Activated effector memory CD4-positive, alpha-beta T cell treated with Interleukin-2 at 50 U/mL for 16 hours (primary cell): ENCODE measurements around the gene BCAS3.

ENCODE experiments used
- DNase-seq: peaks from one replicate; pipeline ENCODE4 v3.0.0-alpha.2; 2020

Gene BCAS3

DNA sequence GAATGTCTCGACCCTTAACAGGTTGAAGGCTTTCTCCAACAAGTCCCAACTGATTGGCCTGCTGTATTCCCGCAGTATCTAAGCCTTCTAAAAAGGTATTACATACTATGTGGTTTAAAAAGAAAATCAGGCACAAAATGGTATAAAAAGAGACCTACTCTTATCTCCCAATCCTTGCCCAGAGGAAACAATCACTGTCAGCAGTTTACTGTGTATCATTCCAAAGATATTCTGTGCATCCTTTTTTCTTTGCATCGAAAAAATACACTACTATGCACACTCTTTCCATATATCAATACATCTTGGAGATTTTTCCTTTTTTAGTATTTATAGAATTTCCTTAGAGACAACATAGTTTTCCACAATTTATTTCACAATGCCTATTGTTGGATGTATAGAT, 603.2 kb downstream of the BCAS3 start:
- no peak for DNase-seq

DNA sequence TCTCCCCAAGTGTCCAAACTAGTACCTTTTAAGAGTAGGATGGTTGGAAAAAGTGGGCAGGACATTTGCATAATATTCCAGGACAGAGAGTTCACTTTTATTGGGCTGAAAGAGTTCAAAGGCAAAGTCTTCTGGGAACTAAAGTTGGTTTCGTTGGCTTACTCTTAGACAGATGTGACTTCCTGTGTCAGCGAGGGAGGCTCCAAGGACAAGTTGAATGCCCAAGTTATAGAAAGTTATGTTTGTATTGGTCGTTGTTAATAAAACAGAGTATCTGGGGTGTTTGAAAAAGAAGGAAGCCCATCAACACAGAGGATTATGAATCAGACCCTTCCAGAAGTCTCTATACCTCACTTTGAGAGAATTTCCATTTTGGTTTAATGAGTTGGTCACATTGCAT, 604.7 kb downstream of the BCAS3 start:
- DNase-seq = no peak

DNA sequence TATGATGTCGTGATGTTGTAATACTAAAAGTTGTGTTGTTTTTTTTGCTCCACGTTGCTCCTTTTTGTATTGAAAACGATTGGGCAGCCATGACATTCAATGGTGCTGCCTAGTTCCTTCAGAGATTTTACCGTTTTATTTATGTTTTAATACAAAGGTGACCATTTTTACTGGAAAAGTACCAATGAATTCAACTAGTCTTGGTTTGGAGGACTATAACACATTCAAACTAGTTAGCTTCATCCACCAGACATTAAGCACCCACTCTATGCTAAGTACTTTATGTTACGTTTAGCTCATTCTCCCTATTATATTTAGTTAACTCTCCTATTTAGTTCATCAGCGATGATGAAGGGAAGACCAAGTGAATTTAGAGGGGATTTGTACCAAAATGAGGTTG, 605.4 kb downstream of the BCAS3 start:
- no peak for DNase-seq

DNA sequence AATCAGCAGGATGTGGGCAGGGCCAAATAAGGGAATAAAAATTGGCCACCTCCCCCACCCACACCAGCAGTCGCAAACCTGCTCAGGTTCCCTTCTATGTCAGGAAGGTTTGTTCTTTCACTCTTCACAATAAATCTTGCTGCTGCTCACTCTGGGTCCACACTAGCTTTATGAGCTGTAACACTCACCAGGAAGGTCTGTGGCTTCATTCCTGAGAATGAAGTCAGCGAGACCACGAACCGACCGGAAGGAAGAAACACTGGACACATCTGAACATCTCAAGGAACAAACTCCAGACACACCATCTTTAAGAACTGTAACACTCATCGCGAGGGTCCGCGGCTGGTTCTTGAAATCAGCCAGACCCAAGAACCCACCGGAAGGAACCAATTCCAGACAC, 606.5 kb downstream of the BCAS3 start:
- DNase-seq = no peak

DNA sequence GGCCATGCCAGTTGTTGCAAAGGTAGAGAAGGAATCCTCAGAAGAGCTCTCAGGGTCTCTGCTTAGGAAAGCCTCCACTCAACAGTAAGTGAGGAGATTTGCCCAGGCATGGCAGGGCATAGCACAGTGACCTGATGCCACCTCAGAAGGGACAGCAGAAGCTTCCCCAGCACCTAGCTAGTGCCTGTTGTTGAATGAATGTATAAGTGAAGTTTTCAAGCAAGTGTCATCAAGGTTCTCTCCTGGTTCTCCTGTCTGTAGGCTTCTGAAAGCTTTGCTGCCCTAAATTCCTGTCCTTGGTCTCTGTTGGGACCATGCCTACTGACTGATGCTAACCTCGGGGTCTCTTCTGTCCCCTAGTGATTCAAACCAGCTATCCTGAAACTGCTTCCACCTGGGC, 607.1 kb downstream of the BCAS3 start:
- DNase-seq = no peak

DNA sequence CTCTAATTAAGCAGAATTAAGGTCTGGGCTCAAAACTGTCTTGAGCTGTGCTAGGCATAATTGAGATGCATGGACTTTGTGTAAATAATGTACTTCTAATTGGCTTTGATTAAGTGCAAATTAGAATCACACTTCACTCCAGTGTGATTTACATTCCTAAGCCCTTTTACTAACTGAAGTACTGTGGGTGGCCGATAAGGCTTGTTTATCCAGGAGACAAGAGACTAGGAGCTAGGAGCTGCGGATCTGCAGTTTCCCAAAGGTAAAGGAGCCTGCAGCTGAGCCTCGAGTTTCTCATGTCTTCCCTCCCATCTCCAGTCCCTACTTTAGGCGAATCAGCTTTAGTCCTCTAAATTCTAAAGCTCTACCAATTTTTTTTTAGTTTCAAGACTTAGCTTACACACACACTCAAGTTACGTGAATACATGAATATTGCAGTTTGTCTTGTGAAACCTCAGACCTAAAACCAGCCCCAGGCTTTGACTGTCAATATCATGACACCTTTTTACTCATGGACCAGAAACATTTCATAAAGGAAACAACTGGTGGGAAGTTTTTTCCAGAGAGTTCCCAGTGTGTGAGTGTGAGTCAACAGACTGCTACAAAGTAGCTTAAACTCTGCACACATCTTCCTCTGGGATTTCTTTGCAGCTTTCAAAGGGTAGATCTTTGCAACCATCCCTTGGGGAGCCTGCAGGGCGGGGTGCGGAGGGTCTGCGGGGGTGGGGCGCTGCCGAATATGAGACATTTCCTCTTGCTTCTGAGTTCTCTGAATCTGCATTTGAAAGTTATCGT, 608.1 kb downstream of the BCAS3 start:
- no peak for DNase-seq

DNA sequence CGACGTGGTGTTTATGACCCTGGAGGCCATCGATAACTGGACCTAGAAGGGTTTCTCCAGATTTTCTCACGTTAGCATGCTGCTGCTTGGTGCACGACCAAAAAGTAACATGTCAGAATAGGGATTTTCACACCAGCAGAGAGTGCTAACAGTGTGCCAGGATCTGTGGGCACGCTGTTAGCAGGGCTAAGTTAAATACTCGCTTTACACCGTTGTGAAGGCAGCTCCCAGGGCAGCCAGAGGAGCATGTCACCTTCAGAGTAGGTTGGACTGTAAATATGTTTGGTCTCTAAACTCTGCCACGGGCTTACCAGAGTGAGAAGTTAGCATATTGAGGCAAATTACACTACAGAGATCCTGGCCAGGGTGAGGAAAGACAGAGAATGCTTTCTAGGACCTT, 608.8 kb downstream of the BCAS3 start:
- no peak for DNase-seq

DNA sequence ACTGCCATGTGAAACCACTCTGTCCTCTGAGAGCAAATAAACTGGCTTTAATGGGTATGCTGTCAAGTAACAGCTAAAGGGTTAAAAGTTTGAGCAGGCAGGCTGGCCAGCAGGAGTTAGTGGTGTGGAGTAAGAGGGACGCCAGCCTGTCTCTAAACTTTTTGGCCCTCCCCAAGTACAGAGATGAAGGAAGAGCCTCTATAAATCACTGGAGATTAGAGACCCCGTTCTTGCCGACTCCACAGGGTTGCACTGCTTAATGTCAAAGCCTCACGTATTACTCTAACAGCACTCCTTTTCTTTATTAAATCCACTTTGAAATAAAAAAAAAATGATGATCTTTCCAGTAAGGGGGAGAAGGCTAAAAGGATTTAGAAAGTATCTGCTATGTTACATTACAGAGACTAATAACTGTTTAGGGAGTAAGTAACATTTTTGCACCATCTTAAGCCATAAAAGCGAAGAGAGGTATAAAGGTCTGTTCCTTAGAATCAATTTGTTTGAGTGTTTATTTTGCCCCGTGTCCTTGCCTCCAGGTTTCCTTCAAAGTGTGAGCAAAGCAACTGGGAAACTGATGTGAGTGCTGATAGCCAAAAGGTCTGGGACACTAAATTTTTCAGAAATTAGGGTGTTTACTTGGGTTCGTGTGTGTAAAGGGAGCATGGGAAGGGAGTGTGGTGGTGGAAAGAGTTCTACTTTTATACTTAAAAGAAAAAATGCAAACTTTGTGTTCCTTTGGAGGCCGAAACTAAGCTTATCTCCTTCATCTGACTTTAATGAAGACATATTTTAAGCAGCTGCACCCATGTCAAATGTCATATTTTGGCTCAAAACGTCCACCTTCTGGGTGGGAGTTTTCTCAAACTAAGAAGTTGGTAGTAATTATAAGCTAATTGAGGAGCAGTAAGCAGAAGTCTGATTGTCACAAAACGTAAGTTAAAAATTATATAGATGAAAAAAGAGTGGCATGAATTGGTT, 612.0 kb downstream of the BCAS3 start:
- DNase-seq = no peak

DNA sequence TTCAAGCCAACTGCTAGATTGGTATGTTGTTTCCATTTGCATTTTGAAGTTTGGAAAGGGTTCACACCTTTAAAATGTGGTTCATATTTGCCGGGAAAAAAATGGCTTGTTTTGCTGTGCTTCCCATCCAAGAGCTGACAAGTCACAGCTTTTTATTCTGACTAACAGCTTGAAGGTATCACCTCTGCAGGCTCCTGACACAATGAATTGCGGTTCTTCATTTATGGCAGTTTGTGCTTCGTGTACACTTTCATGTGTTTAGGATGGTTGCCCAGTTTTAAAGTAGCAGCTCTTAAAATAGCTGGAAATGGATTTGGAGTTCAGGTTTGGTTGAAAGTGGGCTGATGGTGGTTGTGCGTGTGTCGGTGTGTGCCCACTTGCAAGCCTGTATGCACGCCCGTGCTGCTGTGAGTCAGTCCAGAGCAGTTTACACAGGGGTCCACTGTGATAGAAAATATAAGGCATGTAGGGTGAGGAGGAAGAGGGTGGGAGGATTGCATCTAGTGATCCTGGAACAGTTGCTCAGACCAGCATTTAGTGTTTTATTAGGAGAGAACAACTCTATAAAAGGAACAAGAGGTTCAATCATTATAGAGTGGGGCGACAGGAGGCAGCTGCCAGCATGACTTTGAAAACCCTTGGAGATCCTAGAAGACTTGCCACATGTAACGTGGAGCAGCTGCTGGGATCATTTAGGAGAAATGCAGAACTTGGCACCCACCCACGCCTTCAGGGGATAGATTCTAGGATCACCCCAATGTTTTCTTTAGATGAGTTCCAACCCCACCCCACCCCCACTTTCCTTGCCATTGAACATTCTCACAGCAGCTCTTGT, 614.0 kb downstream of the BCAS3 start:
- DNase-seq = no peak

DNA sequence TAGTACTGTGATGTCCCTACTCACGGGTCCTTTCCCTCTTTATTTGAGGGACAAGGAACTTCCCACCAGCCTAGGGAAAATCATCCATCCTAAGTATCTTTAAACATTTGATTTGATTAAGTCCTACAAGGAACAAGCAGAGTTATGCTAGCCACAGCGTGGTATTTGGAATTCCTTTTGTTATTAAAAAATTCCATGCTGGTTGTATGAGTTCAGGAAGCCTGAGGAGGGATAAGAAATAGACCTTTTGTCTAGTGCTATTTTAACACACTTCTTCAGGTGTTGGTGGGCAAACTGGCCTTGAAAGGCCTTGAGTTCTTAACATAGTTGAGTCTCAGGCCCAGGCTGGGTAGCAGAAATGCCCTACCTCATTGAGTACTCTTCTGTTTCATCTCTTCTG, 616.6 kb downstream of the BCAS3 start:
- DNase-seq = no peak

DNA sequence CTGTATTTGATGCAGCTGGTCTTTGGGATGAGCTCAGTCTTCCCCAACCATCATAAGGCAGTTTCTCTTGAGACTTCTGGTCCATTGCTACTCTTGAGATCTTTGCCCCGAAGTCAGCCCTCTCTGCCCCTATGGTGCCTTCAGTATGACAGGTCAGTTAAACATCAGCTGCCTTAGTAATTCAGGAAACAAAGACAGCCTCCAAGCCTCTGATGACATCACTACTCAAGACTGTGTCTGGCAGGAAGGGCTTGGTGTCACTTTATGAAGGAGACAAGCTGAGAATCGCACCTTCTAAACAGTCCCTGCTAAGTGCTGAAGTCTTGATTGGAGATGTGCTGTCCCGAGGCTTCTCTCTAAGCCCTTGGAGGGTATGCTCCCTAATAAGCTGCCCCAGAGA, 617.1 kb downstream of the BCAS3 start:
- no peak for DNase-seq

DNA sequence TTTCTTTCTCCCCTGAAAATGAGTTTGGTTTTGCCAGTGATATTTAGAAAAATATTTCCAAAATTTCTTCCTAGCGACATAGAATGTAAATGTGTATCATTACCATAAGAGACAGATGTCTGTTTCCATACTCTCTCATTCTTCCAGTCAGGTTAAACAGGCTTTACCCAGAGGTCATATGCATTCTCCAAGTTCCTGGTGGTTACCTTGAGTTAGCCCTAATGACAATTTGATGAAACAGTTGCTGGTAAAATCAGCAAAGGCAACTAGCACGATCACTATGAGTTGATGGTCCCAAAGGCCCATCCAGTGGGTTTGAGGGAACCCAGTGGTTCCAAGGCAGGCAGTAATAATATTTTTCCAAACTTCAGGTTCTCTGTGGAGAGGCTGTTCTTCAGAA, 618.4 kb downstream of the BCAS3 start:
- no peak for DNase-seq

DNA sequence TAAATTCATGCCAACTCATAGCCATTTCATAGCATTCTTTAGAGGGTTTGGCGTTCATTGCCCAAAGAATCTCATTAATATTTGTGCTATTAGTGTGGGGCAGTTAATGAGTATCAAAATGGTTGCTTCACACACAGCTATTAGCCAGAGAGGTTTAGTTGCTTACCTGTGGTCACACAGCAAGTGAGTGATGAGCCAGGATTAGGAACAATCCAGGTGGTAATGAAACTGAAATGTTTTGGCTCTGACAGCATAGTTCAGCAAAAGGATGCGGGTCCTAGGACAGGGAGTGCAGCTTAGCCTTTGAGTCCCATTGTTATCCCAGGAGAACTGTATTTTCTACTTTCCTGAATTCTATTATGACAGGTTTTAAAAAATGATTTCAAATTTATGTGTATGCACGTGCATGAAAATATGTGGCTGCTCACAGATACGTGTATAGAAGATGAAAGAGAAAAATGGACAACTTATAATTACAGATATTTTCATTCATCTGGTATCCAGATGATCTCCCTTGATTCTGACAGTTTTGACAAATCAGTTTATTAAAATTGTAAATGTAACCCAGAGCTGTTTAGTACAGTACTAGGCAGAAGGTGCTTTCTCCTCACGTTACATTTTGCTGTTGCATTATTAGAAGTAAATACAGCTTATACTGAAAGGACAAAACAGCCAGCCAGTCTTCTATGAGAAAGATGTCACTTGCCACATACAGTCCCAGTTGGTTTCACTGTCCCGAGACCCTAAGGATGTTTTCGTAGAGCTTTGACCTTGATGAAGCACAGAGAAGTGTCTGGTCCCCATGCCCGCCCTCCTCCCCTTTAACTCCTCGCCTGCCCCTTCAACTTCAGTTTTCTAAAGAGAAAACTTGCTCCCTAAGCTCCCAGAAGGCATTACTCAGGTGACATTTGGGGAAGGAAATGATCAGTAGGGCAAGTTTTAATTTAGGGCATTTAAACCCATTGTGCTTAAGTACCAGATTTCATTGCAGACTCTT, 622.2 kb downstream of the BCAS3 start:
- DNase-seq = no peak

DNA sequence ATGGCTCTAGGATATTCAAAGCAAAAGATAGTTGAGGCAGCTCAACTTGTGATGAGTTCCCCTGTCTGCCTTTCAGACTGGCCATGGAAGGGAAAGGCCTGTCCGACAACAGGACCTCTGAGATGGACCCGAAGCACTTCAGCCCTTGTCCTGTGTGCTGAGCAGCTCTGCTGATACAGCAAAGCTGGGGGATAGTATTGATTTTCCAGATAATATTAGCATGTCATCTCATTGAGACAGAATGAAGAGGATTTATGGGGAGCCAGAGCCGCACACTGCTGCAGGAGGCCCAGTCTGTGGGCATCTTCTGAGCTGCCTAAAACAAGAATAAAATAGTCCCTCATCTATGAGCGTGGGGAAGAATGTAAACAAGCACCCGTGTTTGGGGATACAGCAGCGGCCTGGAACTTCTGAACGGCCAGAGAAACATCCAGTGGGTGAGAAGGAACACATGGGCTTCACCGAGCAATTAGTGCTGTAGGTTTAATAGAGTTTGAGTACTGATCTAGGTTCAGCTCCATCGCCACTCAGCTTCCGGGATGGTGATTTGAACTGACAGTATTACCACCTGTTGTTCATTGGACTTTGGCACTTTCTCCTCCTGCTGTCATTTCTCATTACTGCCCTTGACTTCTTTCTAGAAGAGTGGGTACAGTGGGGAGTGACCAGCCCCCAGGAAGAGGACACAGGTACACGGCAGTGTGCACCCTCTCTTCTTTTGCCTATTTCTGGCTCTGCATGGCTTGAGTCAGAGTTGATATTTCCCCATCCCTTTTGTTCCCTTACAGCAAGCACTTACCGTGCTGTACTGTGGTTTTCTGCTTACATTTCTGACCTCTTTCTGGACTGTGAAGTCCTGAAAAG, 625.5 kb downstream of the BCAS3 start:
- DNase-seq = no peak

DNA sequence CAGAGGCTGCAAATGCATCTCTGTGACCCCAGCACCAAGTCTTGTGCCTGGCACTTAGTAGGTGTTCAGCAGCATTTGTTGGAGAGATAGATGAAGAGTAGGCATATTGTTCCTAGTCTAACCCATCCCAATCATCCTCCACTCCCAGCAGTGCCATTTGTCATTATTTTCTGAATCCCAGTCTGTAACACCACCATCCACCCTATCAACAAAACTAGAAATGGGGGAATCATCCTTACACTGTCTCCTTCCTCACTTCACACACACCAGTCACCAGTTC, 626.1 kb downstream of the BCAS3 start:
- DNase-seq = no peak

DNA sequence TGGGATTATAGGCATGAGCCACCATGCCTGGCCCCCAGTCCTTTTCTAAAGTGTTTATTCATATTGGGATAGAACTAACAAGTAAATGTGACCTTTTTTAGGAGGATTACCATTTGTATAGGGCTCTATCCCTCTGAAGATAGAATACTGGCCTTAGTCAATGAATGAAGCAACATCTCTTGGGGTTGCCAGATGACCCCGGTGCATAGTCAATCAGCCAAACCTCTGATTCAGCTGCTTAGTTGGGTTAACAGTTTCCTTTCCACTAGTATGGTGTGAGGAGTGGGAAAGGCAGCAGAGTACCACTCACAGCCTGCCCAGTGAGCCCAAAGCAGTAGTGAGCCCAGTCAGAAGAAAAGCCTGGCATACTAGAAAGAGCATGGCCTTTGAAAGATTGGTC, 627.4 kb downstream of the BCAS3 start:
- DNase-seq = no peak

DNA sequence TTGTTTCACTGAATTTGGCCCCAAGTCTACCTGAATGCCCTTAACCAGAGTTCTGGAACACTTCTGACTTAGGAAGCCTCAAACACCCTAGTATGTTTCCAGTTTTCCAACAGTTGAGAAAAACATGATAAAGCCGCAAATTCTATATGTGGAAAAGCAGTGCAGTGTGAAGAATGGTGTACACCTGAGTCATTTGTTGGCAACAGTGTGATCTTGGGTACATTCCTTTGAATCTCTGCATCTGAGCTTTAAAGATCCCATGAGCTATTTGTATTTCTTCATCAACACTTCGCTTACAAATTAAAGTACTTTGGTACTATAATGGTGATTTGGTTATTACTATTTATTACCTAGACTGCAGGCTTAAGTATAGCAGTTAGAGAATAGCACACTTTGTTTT, 628.4 kb downstream of the BCAS3 start:
- DNase-seq = no peak

DNA sequence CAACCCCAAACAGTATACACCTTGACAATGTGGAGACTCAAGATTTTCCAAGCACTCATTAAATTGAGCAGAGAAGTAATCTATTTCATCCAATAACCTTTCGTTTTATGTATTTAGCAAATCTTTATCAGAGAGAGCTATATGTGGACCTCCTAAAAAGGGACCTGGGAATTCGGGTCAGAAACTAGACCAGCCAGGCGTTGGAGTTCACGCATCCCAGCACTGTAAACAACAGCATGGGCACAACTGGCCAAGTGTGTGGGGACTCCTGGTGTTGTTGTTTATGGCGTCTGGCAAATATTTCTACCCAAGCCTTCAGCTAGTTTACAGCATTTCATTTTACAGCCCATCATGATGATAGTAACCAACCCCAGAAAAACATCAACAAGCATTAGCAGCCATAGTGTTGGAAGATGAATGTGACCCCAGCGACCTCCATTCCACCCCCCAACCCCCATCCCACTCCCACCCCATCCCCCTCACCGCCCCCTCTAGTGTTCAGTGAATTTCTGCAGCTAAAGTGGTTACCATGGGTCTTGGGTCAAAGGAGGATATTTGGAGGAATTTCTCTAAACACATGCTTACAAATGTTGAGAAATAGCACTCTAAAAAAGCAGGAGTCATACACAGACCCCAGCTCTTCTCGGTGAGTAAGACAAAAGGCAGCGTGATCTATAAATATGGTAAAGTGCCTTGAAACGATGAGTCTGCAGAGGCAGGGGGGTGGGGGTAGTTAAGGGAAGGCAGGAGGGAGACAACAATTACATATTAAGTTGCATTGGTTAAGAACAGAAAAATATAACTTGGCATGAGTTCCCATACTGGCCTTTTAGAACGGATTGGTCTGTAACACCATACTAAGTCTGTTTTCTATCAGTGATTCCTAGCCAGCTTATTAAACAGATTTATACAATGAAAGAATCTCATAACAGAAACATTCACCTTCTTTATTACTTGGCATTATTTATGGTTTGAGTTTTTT, 630.5 kb downstream of the BCAS3 start:
- no peak for DNase-seq

DNA sequence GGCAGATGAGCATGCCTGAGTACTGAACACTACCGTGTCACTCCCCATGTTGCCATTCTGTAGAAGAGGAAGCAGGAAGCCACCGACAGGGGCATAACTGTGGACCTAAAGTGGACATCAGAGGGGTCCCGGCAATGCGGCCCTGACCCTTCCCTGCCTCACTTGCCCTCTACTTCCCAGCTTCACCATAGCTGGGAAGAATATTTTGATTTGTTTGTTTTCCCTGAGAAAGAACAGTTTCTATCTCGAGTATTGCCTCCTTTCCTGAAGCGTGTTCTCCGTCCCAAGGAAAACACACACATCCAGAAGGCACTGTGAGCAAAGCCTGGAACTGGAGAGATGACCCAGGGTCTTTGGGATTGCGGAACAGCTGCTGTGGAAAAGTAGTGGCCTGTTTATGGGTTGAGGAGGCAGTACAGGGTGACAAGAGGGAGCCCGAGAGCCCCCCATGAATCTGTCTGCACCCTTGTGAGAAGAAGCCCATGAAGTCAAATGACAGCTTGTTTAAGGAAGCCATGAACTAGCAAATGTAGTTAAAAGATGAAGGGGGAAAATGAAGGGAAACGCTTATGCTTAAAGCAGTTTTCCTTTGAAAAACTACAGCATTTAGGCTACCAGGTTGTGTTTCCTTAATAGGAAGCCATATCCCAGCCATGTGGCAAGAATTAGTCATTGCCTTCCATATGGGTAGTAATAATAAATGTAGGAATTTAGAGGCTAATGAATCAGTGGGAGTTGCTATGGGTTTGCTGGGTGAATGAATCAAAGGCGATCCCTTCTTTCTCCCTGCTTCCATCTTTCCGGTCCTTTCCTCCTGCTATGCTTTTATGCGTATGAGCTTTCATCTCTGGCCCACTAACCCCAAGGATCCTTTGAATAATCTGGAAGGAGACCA, 632.0 kb downstream of the BCAS3 start:
- DNase-seq = no peak
